K562 treated with DMSO at 1 percent for 48 hours (cell line): Measurements from ENCODE around the gene TMEM170A. TPM values are rescaled to one million over a fixed set of nuclear protein-coding genes. Genes with fewer than 3 reads are reported as not detected.

Source experiments
- total RNA-seq: library from RNA; unstranded; fragments of 300-600 nt; gene quantifications from 2 replicates; pipeline ENCODE4 v1.2.3, GENCODE V29; 2022; ENCODE audit warnings: low replicate concordance; ENCODE audit errors: extremely low read depth

Gene TMEM170A
- not detected in 2 replicates for total RNA-seq

DNA sequence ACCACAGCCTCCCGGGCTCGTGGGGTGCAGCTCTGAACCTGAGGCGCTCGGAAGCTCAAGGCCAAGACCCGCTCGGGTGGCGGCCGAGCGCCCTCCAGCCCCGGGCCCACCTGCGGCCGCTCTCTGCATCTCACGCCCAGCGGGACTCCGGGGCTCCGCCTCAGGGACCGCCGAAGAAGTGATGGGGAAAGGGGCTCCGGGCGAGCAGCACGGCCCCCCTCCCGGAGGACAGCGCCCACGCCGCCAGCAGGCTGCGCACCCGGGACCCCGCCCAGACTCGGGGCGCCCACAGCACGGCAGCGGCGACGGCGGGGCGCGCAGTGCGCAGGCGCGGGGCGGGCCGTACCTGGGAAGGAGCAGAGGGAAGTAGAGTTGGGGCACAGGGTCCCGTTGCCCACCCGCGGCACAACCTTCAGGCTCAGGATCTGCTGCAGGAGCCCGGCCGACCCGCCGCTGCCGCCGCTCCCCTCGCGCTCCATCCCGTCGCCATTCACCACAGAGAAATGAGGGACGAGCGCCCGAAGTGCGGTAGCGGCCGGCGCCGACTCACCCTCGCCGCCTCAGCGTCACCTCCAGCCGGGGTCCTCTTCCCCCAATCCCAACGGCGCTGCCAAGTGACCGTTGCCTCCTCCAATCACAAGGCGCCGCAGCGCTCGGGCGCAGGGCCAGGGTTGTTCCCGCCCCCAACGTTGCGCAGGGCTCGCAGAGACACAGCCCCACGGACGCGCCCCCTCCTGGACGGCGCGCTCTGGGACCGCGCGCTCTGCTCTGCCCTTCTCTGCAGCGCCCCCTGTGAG, at the start of gene TMEM170A:
TMEM170A (minus strand) TSS at position 568 of the 797 bp plus-strand sequence; CDS start at position 479, 89 bp downstream.

GRCh38 chr16:75495076-75495674, 30.7 kb upstream of the TMEM170A start, which contains the start of gene CHST6:
CHST6 (minus strand) TSS chr16:75495441; CDS start chr16:75479828, 15,613 bp downstream.

DNA sequence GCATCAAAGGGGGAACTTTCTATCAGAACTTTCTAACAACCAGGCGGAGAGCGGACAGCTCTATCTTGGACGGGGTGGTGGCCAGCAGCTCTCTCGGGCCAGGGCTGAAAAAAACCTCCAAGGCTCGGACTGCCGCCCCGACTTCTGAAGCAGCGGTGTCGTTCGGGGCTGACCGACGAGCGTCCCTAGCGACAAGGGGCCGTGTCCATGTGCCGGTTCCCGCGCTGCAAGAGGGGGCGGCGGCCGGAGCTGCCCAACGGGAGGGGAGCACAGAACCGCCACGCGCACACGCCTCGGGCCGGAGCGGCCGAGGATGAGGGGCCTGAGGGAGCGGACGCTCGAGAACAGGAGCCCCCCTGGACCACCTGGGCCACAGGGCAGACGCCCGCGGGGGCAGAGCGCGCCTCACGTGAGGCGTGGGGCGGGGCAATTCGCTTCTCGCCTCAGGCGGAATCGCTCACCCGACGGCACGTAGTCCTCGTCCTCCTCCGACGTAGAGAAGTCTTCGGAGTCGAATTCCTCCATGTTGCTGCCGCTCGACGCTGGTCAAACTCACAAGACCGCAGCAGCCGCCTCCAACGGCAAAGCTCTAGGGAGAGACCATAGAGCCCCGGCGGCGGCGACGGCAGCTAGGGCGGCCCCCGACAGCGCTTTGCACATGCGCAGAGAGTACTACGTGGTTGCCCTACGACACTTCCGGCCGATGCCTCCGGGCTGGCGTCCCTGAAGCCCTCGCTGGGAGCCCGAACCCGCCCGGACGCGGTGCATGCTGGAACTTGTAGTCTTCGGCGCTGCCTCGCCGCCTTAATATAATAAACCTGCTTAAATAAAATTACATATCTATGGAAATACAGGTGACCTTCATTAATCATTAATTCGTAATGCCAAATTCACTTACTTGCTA, 31.4 kb downstream of the TMEM170A start, which contains the start of gene CFDP1:
CFDP1 (minus strand) TSS at position 676 of the 904 bp plus-strand sequence; CDS start at position 525, 151 bp downstream.

Other genes starting within 250 kb of the TMEM170A start
- not detected in 2 replicates for gene CTRB1, start 245.7 kb downstream of the TMEM170A start, total RNA-seq
- not detected in 2 replicates for gene BCAR1, start 213.1 kb downstream of the TMEM170A start, total RNA-seq
- not detected in 2 replicates for gene CFDP1, start 31.2 kb downstream of the TMEM170A start, total RNA-seq
- not detected in 2 replicates for gene CHST6, start 30.8 kb upstream of the TMEM170A start, total RNA-seq
- gene CHST5, start 71.4 kb upstream of the TMEM170A start, total RNA-seq, result not detected in 2 replicates
- not detected in 2 replicates for gene TMEM231, start 91.6 kb upstream of the TMEM170A start, total RNA-seq
- not detected in 2 replicates for gene GABARAPL2, start 101.7 kb upstream of the TMEM170A start, total RNA-seq
- not detected in 2 replicates for gene ADAT1, start 158.6 kb upstream of the TMEM170A start, total RNA-seq
- gene KARS1, start 183.0 kb upstream of the TMEM170A start, total RNA-seq, result not detected in 2 replicates
- not detected in 2 replicates for gene TERF2IP, start 183.1 kb upstream of the TMEM170A start, total RNA-seq
- not detected in 2 replicates for gene CPHXL2, start 212.3 kb upstream of the TMEM170A start, total RNA-seq
- gene DUXB, start 236.8 kb upstream of the TMEM170A start, total RNA-seq, result not detected in 2 replicates